ENCODE results near the gene BRF1.

Gene BRF1

GRCh38 chr14:105226198-105226597, 74.6 kb downstream of the BRF1 start:
- no peak for DNase-seq

- DNase-seq, result no peak
Measured at GRCh38 chr14:105224845-105225570, 75.8 kb downstream of the BRF1 start.

- DNase-seq, result no peak
Measured at GRCh38 chr14:105223770-105224544, 76.8 kb downstream of the BRF1 start.

- DNase-seq, result no peak
Measured at GRCh38 chr14:105223260-105223659, 77.5 kb downstream of the BRF1 start.

GRCh38 chr14:105221598-105222178, 79.1 kb downstream of the BRF1 start:
- DNase-seq, result no peak

- no peak for DNase-seq
Measured at GRCh38 chr14:105220699-105221597, 79.9 kb downstream of the BRF1 start.

- no peak for DNase-seq
Measured at GRCh38 chr14:105219753-105220152, 81.0 kb downstream of the BRF1 start.

- no peak for DNase-seq
Measured at GRCh38 chr14:105219043-105219612, 81.7 kb downstream of the BRF1 start.

- no peak for DNase-seq
Measured at GRCh38 chr14:105218611-105219010, 82.2 kb downstream of the BRF1 start.

GRCh38 chr14:105217774-105218173, 83.0 kb downstream of the BRF1 start:
- no peak for DNase-seq

GRCh38 chr14:105216490-105217247, 84.1 kb downstream of the BRF1 start:
- no peak for DNase-seq

GRCh38 chr14:105215602-105216001, 85.2 kb downstream of the BRF1 start:
- DNase-seq, result no peak

GRCh38 chr14:105214324-105214915, 86.4 kb downstream of the BRF1 start:
- no peak for DNase-seq

GRCh38 chr14:105213361-105213760, 87.4 kb downstream of the BRF1 start:
- DNase-seq, result no peak

GRCh38 chr14:105212541-105213300, 88.1 kb downstream of the BRF1 start:
- no peak for DNase-seq

GRCh38 chr14:105211758-105212089, 89.1 kb downstream of the BRF1 start:
- DNase-seq, result no peak

- DNase-seq, result no peak
Measured at GRCh38 chr14:105211086-105211757, 89.6 kb downstream of the BRF1 start.

- no peak for DNase-seq
Measured at GRCh38 chr14:105210266-105211025, 90.4 kb downstream of the BRF1 start.

- DNase-seq, result no peak
Measured at GRCh38 chr14:105209646-105210045, 91.2 kb downstream of the BRF1 start.
